Measurements from ENCODE around the gene ATF6. TPM values are rescaled to one million over a fixed set of nuclear protein-coding genes. Genes with fewer than 3 reads are reported as not detected.

Gene ATF6
- total RNA-seq, 2 experiments from 2014 or later = 10.2 to 13.9 TPM

DNA sequence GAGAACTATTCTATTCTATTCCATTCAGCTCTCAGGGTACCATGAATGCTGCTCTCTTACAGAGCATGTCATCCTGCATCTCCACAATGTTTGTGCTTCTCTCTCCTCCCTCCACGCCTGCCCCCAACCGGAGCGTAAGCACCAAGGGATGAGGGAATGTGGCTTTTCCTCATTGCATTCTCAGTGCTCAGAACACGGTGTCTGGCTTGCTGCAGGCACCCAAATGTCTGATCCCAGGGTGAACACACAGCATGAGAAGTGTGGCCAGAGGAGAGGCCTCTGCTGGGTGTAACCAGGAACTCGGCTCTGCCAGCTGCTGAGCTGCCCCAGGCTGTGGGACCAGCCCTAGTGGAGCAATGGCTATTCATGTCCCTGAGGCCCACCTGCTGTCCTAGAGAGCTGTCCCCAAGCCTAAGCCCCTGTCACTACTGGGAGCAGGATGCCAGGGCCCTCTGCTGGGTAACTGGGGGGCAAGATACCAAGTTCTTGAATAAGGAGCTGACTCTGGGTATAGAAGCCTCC, 219.2 kb downstream of the ATF6 start:
- no peak overlapping the region for H2AFZ ChIP-seq (ENCODE audit: low read length)
- H4K20me1 ChIP-seq (ENCODE audit: insufficient read depth, low read length) = no peaks in the 10 kb centered on the region
- no peak overlapping the region for H3K4me2 ChIP-seq (ENCODE audit: low read length)
- no peaks in the 10 kb centered on the region for H3K36me3 ChIP-seq (ENCODE audit: insufficient read depth, low read length)
- no peaks in the 10 kb centered on the region for H3K9me3 ChIP-seq (ENCODE audit: low read length)
- intact Hi-C loops (cut with micrococcal nuclease; ENCODE audit: unreplicated experiment) = no loop called here
- POLR2A ChIA-PET = no interaction called here
- H3K4me3 ChIP-seq (ENCODE audit: low read depth, low read length, poor library complexity, severe bottlenecking) = no peak overlapping the region
- no peaks in the 10 kb centered on the region for H3K79me2 ChIP-seq (ENCODE audit: insufficient read depth, low read depth, low read length)
- no peaks in the 10 kb centered on the region for H3K9me2 ChIP-seq (ENCODE audit: insufficient read depth, low read length)
- CTCF ChIA-PET (ENCODE audit: unreplicated experiment) = no interaction called here
- no peak for DNase-seq (ENCODE audit: low spot score)
- H3K27ac ChIP-seq (ENCODE audit: low read depth, low read length, poor library complexity, severe bottlenecking) = no peak overlapping the region
- no peak for TF ChIP-seq EZH2phosphoT487 (IDR thresholded peaks at IDR 0.05; ENCODE audit: borderline replicate concordance, low read depth, low read length)
- TF ChIP-seq, protein P1, sequence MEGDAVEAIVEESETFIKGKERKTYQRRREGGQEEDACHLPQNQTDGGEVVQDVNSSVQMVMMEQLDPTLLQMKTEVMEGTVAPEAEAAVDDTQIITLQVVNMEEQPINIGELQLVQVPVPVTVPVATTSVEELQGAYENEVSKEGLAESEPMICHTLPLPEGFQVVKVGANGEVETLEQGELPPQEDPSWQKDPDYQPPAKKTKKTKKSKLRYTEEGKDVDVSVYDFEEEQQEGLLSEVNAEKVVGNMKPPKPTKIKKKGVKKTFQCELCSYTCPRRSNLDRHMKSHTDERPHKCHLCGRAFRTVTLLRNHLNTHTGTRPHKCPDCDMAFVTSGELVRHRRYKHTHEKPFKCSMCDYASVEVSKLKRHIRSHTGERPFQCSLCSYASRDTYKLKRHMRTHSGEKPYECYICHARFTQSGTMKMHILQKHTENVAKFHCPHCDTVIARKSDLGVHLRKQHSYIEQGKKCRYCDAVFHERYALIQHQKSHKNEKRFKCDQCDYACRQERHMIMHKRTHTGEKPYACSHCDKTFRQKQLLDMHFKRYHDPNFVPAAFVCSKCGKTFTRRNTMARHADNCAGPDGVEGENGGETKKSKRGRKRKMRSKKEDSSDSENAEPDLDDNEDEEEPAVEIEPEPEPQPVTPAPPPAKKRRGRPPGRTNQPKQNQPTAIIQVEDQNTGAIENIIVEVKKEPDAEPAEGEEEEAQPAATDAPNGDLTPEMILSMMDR (conservative IDR thresholded peaks at IDR 0.05; ENCODE audit: low read length) = no peak
- no peaks in the 10 kb centered on the region for H3K4me1 ChIP-seq (ENCODE audit: insufficient read depth, low read length, poor library complexity, severe bottlenecking)
- BruUV-seq (replicated peaks) = no TSS peak

DNA sequence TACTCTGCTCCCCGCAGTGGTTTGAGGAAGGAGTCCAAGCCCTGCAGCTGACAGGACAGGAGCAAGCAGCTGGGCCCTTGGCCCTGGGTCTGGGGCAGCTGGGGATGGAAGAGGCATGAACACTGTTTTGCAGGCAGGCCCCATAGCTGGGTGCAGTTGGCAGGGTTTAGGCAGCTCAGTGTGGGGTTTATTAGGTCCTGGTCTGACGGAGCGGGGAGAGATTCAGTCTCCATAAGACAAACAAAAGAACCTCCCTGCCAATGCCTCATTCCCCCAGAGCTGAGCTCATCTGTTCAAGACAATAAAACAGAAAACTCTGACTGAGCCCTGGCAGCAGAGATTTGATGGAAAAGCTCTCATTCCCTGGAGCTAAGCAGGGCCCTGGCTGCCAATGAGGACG, 220.2 kb downstream of the ATF6 start:
- Histone ChIP-seq H3K9me2 (ENCODE audit: insufficient read depth, low read length) (no peaks in the 10 kb centered on the region), H3K4me3 (ENCODE audit: low read depth, low read length, poor library complexity, severe bottlenecking) (no peak overlapping the region), H3K79me2 (ENCODE audit: insufficient read depth, low read depth, low read length) (no peaks in the 10 kb centered on the region), H3K36me3 (ENCODE audit: insufficient read depth, low read length) (no peaks in the 10 kb centered on the region), H3K4me1 (ENCODE audit: insufficient read depth, low read length, poor library complexity, severe bottlenecking) (no peaks in the 10 kb centered on the region), H3K27ac (ENCODE audit: low read depth, low read length, poor library complexity, severe bottlenecking) (no peak overlapping the region), H3K9me3 (ENCODE audit: low read length) (no peaks in the 10 kb centered on the region), H4K20me1 (ENCODE audit: insufficient read depth, low read length) (no peaks in the 10 kb centered on the region), H2AFZ (ENCODE audit: low read length) (no peak overlapping the region), H3K4me2 (ENCODE audit: low read length) (no peak overlapping the region)
- intact Hi-C loops (cut with micrococcal nuclease; ENCODE audit: unreplicated experiment) = no loop called here
- ChIA-PET POLR2A (no interaction called here), CTCF (ENCODE audit: unreplicated experiment) (no interaction called here)
- no TSS peak for BruUV-seq (replicated peaks)
- TF ChIP-seq, protein P1 (conservative IDR thresholded peaks at IDR 0.05; ENCODE audit: low read length) = no peak
- no peak for TF ChIP-seq EZH2phosphoT487 (IDR thresholded peaks at IDR 0.05; ENCODE audit: borderline replicate concordance, low read depth, low read length)
- no peak for DNase-seq (ENCODE audit: low spot score)

DNA sequence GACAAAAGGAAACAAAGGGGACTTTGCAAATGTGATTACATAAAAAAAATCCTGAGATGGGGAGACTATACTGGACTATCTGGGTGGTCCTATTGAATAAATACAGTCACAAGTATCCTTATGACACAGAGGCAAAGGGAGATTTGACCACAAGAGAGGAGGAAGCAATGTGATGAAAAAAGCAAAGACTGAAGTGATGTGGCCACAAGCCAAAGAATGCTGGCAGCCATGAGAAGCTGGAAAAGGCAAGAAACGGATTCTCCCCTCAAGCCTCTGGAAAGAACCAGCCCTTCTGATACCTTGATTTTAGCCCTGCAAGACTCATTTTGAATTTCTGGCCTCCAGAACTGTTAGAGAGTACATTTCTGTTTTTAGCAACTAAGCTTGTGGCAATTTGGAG, 221.2 kb downstream of the ATF6 start:
- H3K36me3 ChIP-seq (ENCODE audit: insufficient read depth, low read length) = no peaks in the 10 kb centered on the region
- H3K4me3 ChIP-seq (ENCODE audit: low read depth, low read length, poor library complexity, severe bottlenecking) = no peak overlapping the region
- no peaks in the 10 kb centered on the region for H3K4me1 ChIP-seq (ENCODE audit: insufficient read depth, low read length, poor library complexity, severe bottlenecking)
- no peaks in the 10 kb centered on the region for H3K9me3 ChIP-seq (ENCODE audit: low read length)
- CTCF ChIA-PET (ENCODE audit: unreplicated experiment) = no interaction called here
- TF ChIP-seq, protein P1 (conservative IDR thresholded peaks at IDR 0.05; ENCODE audit: low read length) = no peak
- no peak for TF ChIP-seq EZH2phosphoT487 (IDR thresholded peaks at IDR 0.05; ENCODE audit: borderline replicate concordance, low read depth, low read length)
- intact Hi-C loops (cut with micrococcal nuclease; ENCODE audit: unreplicated experiment) = no loop called here
- H3K79me2 ChIP-seq (ENCODE audit: insufficient read depth, low read depth, low read length) = no peaks in the 10 kb centered on the region
- POLR2A ChIA-PET = no interaction called here
- no peak overlapping the region for H2AFZ ChIP-seq (ENCODE audit: low read length)
- H3K27ac ChIP-seq (ENCODE audit: low read depth, low read length, poor library complexity, severe bottlenecking) = no peak overlapping the region
- no TSS peak for BruUV-seq (replicated peaks)
- no peak overlapping the region for H3K4me2 ChIP-seq (ENCODE audit: low read length)
- no peaks in the 10 kb centered on the region for H3K9me2 ChIP-seq (ENCODE audit: insufficient read depth, low read length)
- DNase-seq (ENCODE audit: low spot score) = no peak
- no peaks in the 10 kb centered on the region for H4K20me1 ChIP-seq (ENCODE audit: insufficient read depth, low read length)
